GM20431 (cell line): ENCODE measurements around the gene ACTR3.

ENCODE experiments used
- in situ Hi-C: fragments of 300-500 bp; cut with MseI, MboI; formaldehyde crosslinking; loops from one replicate; pipeline ENCODE4 v1.15.0; 2020; ENCODE audit warnings: low sequenced_read_pairs; ENCODE audit not compliant: unreplicated experiment

ACTR3 gene

GRCh38 chr2:113985554-113986397 is 95.9 kb downstream of the ACTR3 start:
- in situ Hi-C loops: no loop called here

DNA sequence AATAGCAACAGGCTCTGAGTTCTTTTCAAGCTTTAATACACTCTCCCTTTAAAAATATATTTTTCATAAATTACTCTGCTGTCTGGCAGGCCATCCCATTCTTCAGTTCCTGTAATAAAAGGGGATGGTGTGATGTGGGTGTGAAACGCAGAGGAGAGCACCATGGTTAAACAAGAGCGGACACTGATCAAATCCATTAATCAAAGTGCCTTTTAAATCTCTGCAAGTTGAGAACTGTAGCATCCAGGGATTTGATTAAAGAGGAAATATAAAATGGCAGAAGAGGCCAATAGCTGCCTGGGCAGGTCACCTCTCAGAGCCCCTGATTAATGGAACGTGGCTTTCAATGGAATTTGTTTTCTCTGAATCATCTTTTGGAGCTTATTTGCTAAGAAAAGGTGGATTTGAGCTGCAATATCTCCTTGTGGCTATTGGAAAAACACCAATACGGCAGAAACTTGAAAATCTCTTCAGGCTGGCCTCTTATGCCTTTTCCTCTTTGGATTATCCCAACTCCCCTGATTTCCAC is 96.9 kb downstream of the ACTR3 start:
- in situ Hi-C loops: no loop called here

DNA sequence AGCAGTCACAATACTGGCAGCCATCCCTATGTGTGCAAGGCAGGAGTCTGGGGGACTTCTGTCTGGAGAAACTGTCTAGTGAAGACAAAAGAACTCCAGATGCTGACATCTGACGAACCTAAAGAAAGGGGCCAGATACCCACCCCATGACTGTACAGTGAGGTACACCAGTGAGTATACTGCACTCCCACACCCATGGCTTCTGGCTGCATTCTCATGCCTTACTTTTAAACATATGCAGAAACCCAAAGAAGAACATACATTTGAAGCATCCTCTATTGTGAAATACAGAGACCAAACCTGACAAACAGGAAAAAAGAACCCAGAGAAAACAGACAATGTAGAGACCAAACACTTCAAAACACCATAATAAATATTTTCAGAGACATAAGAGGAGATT is 102.2 kb downstream of the ACTR3 start:
- in situ Hi-C loops: no loop called here

- in situ Hi-C loops: no loop called here
Measured at GRCh38 chr2:113996671-113997594, 107.0 kb downstream of the ACTR3 start.

DNA sequence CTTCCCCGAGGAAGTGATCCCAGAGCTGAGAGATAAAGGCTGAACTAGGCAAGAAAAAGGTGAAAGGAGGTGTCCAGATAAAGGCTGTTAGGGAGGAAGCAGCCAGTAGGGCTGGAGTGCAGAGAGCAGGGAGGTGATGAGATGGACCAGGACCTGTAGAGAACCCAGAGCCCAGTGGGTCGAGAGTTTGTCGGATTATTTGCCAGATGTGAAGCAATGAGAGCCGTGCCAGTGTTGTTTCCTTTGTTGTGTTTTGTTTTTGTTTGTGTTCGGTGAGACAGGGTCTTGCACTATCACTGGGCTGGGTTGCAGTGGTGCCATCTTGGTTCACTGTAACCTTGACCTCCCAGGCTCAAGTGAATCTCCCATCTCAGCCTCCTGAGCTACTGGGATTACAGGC is 111.3 kb downstream of the ACTR3 start:
- in situ Hi-C loops: no loop called here

DNA sequence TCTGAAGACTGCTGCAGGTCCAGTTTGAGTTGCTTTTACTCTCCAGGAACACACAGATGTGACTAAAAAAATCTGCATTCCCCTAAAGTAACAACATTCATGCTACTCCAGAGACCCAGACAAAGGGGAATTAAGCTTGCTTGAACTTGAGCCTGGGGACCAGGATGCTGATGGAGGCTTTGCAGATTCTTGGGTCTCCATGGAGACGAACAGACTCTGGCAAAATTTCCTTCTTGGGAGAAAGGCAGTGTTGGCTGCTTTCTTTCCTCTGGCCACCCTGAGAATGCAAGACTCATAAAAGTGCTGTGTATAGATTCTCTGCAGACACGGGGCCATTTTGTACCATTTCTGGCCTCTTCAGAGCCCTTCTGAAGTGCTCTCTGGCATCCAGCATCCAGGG is 112.0 kb downstream of the ACTR3 start:
- in situ Hi-C loops: no loop called here

DNA sequence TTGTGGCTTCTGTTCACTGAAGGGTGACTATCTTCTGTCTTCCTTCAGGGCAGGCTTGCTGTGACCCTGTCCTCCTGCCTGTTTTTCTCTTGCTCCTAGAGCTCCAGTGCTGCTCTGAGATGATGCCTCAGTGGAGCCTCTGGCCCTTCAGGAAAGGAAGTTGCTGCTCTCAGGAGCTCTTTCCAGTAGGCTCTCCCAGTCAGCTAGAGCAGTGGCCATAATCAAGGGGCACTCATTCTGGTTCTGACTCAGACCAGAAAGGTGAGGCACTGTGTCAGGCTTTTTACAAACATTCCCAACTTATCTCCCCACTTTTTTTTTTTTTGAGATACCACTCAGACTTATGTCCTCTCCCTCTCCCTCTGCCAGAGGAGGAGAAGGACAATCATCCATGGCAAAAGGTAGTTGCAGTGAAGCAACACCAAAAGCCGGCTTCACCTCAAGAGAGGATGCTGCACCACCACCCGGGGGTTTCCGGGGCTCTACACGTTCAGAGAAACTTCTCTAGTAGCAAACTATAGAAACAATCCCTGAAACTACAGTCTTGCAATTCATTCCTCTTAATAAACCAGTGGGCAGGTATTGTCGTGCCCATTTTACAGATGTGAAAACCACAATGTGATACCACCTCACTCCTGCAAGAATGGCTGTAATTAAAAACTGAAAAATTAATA is 115.4 kb downstream of the ACTR3 start:
- in situ Hi-C loops: no loop called here

DNA sequence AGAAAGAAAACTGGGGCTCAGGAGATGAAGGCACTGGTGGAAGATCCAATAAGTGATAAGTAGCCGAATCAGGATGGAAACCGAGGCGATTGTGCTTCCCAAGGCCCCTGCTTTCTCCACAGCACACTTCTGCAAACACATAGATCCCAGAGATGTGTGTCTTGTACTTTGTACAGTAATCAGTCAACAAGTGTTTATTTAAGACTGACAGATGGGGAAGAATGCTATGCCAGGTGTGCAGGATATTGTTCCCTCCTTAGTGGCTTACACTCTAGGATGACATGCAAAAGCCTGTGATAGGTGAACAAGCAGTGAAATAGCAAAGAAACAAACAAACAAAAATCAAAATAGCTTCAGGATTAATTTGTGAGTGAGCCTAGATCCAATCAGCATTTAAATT is 116.6 kb downstream of the ACTR3 start:
- in situ Hi-C loops: no loop called here

DNA sequence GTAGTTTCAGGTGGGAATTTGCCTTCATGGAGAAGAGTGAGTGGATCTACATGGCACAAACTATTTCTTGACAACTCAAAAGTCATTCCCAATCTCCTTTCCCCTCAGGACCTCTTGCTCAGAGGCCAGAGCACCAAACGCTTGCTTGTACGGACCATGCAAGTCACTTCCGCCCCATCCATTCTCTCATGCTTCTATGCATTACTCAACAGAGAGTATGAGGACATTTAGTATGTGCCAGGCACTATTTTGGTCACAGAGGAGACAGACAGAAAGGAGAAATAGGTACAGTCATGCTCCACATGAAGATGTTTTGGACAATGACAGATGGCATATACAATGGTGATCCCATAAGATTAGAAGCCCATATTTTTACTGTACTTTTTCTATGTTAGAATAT is 117.5 kb downstream of the ACTR3 start:
- in situ Hi-C loops: no loop called here

DNA sequence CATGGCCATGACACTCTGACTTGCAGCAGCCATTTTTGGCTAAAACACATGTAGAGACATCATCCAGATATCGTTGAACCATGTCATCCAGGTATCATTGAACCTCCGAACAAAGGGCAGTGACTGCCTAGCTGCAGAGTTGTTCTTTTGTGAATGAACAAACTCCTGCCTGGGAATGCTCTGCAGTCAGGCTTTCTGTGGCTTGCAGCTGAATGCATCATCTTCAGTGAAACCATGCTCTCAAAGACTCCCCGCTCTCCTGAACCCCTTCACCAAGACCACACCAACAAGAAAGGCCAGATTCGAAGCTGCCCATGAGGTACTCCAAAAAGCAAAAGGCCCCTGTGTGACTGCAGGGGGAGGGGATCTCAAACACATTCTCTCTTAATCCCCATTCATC is 118.8 kb downstream of the ACTR3 start:
- in situ Hi-C loops: no loop called here

- in situ Hi-C loops: no loop called here
Measured at GRCh38 chr2:114009205-114009944, 119.5 kb downstream of the ACTR3 start.

GRCh38 chr2:114010001-114010400 is 120.1 kb downstream of the ACTR3 start:
- in situ Hi-C loops: no loop called here

DNA sequence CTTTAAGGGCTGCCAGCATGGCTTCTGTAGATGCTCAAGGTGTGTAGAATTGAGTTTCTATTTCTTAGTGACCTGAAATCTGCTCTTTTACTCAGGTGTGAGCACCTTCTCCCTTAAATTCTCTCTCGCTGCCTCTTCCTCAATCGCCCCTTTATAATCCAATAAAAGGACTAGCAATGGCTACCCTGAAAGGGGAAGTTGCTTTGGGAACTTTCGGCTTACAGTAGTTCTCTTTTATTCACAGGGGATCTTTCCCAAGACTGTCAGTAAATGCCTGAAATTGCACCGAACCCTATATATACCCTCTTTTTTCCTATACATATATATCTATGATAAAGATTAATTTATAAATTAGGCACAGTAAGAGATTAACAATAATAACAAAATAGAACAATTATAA is 121.8 kb downstream of the ACTR3 start:
- in situ Hi-C loops: no loop called here
